Measurements from ENCODE around the gene BRSK2. TPM values are rescaled to one million over a fixed set of nuclear protein-coding genes. Genes with fewer than 3 reads are reported as not detected.

BRSK2 gene
- total RNA-seq, 1 donor from 2014 or later: 0.75 TPM

GRCh38 chr11:1368966-1369365 lies 20.8 kb upstream of the BRSK2 start:
- no peak for TF ChIP-seq CTCF (IDR thresholded peaks at IDR 0.05; ENCODE audit: insufficient read depth, low read length, poor library complexity, severe bottlenecking)
- DNase-seq (ENCODE audit: low read depth): no peak
- no peaks in the 10 kb centered on the region for H3K36me3 ChIP-seq (ENCODE audit: control insufficient read depth, insufficient read depth, low read length)
- no peak overlapping the region for H3K4me3 ChIP-seq (ENCODE audit: low read depth, low read length)
- H3K27me3 ChIP-seq (ENCODE audit: control insufficient read depth, insufficient read depth, low read length): no peaks in the 10 kb centered on the region

- no peak for DNase-seq (ENCODE audit: low read depth)
- H3K27me3 ChIP-seq (ENCODE audit: control insufficient read depth, insufficient read depth, low read length): no peaks in the 10 kb centered on the region
- TF ChIP-seq CTCF (IDR thresholded peaks at IDR 0.05; ENCODE audit: insufficient read depth, low read length, poor library complexity, severe bottlenecking): no peak
- no peak overlapping the region for H3K4me3 ChIP-seq (ENCODE audit: low read depth, low read length)
- H3K36me3 ChIP-seq (ENCODE audit: control insufficient read depth, insufficient read depth, low read length): no peaks in the 10 kb centered on the region
These were observed 20.2 kb upstream of the BRSK2 start for GRCh38 chr11:1369371-1370005.

GRCh38 chr11:1370186-1371025 lies 19.3 kb upstream of the BRSK2 start:
- Histone ChIP-seq H3K27me3 (ENCODE audit: control insufficient read depth, insufficient read depth, low read length) (no peaks in the 10 kb centered on the region), H3K4me3 (ENCODE audit: low read depth, low read length) (no peak overlapping the region), H3K36me3 (ENCODE audit: control insufficient read depth, insufficient read depth, low read length) (no peaks in the 10 kb centered on the region)
- TF ChIP-seq CTCF (IDR thresholded peaks at IDR 0.05; ENCODE audit: insufficient read depth, low read length, poor library complexity, severe bottlenecking): no peak
- no peak for DNase-seq (ENCODE audit: low read depth)

- Histone ChIP-seq H3K4me3 (ENCODE audit: low read depth, low read length) (no peak overlapping the region), H3K36me3 (ENCODE audit: control insufficient read depth, insufficient read depth, low read length) (no peaks in the 10 kb centered on the region), H3K27me3 (ENCODE audit: control insufficient read depth, insufficient read depth, low read length) (no peaks in the 10 kb centered on the region)
- TF ChIP-seq CTCF (IDR thresholded peaks at IDR 0.05; ENCODE audit: insufficient read depth, low read length, poor library complexity, severe bottlenecking): no peak
- no peak for DNase-seq (ENCODE audit: low read depth)
These were observed 18.8 kb upstream of the BRSK2 start for GRCh38 chr11:1371026-1371325.

- no peaks in the 10 kb centered on the region for H3K27me3 ChIP-seq (ENCODE audit: control insufficient read depth, insufficient read depth, low read length)
- DNase-seq (ENCODE audit: low read depth): no peak
- no peak overlapping the region for H3K4me3 ChIP-seq (ENCODE audit: low read depth, low read length)
- no peaks in the 10 kb centered on the region for H3K36me3 ChIP-seq (ENCODE audit: control insufficient read depth, insufficient read depth, low read length)
- TF ChIP-seq CTCF (IDR thresholded peaks at IDR 0.05; ENCODE audit: insufficient read depth, low read length, poor library complexity, severe bottlenecking): no peak
These were observed 18.4 kb upstream of the BRSK2 start for GRCh38 chr11:1371377-1371776.
